Stimulated activated CD4-positive, alpha-beta T cell treated with anti-CD3 and anti-CD28 coated beads, Interleukin-4, amount 100 ng/mL, for 24 hours (primary cell): ENCODE data around the gene CHSY1.

Experiments
- DNase-seq: peaks from one replicate; pipeline ENCODE4 v3.0.0-alpha.2; 2020

The CHSY1 gene

GRCh38 chr15:101169495-101170071 lies 82.3 kb downstream of the CHSY1 start:
- no peak for DNase-seq

GRCh38 chr15:101168898-101169494 lies 82.9 kb downstream of the CHSY1 start:
- DNase-seq = no peak

DNA sequence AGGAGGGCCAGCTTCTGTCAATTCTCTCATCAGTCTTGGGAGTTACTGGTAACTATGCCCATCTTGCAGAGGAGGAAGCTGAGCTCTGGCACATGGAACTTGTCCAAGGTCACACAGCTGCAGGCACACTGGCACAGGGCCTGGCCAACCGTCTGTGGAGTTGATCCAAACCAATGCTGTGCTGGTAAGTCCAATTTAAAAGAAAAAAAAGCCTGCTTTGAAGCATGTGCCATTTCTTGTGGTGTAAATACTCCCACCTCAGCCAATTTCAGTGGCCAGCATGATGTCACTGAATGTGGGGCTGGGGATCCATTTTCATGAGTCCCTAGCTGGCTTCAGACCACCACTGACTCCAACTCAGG lies 83.4 kb downstream of the CHSY1 start:
- no peak for DNase-seq

DNA sequence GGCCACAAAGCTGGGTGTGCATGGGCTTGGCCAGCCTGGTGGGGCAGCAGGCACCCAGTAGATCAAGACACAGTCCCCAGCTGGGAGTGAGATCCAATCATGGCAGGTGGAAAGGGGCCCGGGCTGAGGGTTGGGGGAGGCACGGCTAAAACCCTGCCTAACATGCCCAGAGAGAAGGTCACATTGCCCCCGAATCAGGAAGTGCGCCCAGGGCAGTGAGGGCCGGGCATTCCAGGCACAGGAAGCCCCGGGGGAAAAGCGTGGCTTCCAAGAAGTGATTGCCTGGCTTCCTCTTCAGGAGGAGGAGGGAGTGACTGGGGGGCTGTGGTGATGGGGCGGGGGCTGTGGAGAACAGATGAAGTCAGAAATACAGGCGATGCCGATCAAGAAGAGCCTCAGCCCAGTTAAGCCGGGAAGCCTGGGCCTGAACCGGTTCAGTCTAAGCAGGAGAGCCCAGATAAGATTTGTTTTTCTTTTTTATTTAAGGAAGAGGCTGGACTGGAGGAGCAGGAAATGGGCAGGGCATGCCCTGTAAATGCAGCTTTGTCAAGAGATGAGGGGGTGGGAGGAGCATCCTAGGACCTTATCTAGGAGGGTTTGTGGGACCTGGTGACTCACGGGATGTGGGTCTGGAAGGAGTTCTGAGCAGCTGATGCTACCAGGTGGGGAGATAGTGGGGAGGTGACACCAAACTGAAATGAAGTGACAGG lies 83.9 kb downstream of the CHSY1 start:
- peak; percentile 66 for DNase-seq

- no peak for DNase-seq
Measured at GRCh38 chr15:101167411-101167752, 84.5 kb downstream of the CHSY1 start.

GRCh38 chr15:101165905-101166471 lies 85.9 kb downstream of the CHSY1 start:
- DNase-seq = no peak

DNA sequence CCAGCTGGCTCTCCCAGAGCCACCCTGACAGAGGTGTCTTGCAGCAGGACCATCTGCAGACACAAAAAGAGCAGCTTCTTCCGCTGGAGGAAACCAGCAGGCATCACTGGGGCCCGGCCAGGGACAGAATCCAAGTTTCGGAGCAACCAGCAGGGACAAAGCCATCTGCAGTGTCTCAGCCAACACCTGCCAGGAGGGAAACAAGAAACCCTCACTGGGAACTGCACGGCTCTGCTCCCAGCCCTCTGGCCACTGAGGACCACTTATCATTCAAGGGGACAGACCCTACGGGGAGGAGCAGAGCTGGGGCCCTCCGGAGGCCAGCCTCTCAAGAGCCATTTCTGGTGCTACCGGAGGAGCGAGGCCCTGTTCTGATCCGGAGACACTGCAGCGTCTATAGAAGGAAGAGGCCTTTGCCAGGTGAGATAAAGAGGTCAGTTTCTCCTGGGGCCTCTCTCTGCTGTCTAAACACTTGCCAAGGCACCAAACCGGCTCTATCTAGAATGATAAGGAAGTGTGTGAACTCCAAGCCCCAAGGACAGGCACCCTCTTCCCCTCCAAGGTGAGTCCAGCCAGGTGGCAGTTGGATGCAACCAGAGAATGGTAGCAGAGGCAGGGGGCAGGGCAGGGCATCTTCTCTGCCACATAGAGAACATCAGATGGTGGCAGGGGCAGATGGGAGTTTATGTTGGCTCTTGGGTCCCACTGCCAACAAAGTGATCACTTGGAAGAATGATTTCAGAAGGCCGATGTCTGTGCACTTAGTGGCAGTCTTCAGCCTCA lies 89.0 kb downstream of the CHSY1 start:
- no peak for DNase-seq

- DNase-seq = peak; percentile 55
Measured at GRCh38 chr15:101161656-101162055, 90.2 kb downstream of the CHSY1 start.

DNA sequence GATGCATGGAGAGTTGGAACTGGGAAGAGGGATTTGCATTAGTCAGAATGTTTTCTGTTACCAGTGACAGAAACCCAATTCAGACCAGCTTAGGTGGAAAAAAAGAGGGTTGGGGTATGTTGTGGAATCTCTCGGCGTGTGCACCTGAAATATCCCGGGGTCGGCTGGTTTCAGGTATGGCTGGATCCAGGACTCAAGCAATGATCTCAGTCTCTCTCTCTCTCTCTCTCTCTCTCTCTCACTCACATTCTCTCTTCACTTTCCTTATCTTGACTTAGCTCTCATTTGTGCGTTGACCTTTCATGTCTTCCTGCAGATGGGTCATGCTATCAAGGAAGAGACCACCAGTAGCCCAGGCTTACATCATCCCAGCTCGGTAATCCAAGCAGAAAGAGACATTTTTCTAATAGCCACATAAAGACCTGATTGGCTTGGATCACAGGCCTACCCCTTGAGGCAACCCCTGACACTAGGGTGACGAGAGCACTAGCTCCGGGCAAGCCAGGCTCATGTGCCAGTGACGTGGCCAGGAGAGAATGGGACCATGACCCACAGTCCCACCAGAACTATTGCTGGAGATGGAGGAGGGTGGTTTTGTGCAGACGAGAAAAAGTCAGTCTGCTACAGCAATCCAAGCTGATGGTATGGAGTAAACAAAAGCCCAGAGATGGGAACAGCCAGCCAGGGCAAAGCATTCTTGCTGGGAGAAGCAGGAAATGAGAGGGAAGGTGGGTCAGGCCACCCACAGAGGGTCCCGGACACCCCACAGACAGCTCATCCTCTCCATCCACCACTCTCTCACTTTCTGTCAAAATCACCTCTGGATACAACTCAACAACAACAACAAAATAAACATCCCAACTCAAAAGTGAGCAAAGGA lies 91.7 kb downstream of the CHSY1 start:
- no peak for DNase-seq

GRCh38 chr15:101159096-101159935 lies 92.5 kb downstream of the CHSY1 start:
- DNase-seq = peak; percentile 47

DNA sequence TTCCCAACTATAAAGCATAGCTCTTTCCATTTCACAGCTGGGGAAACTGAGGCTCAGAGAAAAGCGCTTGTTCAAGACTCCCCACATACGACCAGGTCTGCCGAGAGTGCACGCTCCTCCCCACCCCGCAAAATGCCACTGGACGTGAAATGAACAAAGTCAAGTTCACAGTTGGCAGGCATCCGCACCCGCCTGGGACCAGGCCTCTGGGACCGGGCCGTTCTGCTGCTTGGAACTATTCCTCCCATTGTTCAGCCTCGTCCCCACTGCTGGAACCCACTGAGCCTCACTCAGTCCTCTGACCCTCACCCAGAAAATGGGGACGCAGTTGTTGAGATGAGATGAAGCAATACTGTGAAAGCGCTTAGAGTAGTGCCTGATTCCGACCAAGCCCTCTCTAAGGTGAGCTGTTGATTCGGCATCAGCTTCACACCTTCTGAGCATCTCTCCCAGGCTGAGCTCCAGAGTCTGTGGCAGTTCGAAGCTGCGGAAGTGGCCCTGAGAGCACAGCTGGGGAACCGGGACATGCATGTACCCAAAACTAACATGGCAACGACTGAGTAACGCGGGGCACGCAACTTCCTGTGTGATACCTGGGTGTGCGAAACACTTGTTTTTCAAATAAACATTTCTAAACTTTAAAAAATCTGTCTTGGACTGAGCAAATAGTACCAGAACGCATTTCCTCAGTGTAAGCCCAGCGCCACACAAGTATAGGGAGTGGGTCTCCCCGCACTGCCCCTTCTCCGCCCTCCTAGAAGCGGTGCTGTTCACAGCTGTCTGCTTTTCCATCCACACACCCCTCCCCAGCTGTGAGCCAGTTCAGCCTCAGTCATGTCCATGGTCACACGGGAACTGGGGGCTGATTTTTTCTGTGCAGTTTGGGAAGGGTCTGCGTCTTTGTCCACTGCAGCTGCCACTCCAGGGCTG lies 93.4 kb downstream of the CHSY1 start:
- DNase-seq = no peak

GRCh38 chr15:101157721-101158120 lies 94.1 kb downstream of the CHSY1 start:
- DNase-seq = no peak

GRCh38 chr15:101156509-101157159 lies 95.2 kb downstream of the CHSY1 start:
- no peak for DNase-seq

GRCh38 chr15:101156061-101156460 lies 95.8 kb downstream of the CHSY1 start:
- no peak for DNase-seq

DNA sequence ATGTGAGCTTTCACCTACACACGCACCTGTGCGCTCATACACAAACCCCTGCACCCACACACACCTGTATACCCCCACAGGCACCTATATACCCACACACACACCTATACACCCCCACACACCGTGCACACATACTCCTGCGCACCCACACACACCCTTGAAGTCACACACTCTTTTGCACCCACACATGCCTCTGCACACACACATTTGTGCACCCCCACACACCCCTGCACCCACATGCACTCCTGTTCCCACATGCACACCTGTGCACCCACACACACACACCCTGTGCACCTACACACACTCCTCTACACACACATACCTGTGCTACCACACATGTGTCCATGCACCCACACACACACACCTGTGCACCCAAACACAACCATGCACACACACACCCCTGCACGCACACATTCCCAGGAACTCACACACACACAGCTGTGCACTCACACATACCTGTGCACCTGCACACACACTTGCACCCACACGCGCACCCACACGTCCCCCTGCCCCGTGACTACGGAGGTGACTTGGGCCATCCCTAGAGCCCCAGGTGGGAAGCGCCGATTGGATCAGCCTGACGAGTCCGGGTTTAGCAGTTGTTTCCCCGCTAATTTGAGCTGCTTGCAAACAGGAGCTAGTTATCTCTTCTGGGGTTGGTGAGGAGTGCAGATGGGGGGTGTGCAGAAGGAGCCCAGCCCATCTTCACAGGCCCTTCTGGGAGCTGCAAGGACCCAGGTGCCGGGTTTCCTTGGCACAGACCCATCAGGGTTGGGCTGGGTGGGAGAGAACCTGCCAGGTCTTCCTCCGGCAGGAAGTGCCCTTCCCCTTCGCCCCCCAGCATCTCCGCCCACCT lies 97.8 kb downstream of the CHSY1 start:
- DNase-seq = no peak

- DNase-seq = no peak
Measured at GRCh38 chr15:101152914-101153313, 98.9 kb downstream of the CHSY1 start.

- no peak for DNase-seq
Measured at GRCh38 chr15:101151288-101151687, 100.6 kb downstream of the CHSY1 start.

- no peak for DNase-seq
Measured at GRCh38 chr15:101150723-101151040, 101.2 kb downstream of the CHSY1 start.
